Hematopoietic multipotent progenitor cell (in vitro differentiated cells): Measurements from ENCODE around the gene HTRA3. TPM values are rescaled to one million over a fixed set of nuclear protein-coding genes. Genes with fewer than 3 reads are reported as not detected.
A peak's percentile ranks its signal among the peaks of the same experiment; 100 is the strongest.

ENCODE experiments used
- DNase-seq, 3 donors: peaks; one replicate each; pipeline ENCODE4 v3.0.0-alpha.2; 2011 to 2015; ENCODE audit warnings: low read depth in 2 of 3, low spot score in 2 of 3
- total RNA-seq: library from RNA; depleted of rRNA; stranded (reverse); fragments of >200 nt; gene quantifications from one replicate; pipeline ENCODE4 v1.2.3, GENCODE V29; 2012

Gene HTRA3
- total RNA-seq, 1 donor = 12.9 TPM

- no peak for DNase-seq
These were observed 4.2 kb upstream of the HTRA3 start for GRCh38 chr4:8265171-8265929.

- DNase-seq = no peak
These were observed 3.5 kb upstream of the HTRA3 start for GRCh38 chr4:8266088-8266487.

- no peak for DNase-seq
These were observed 3.0 kb upstream of the HTRA3 start for GRCh38 chr4:8266508-8266907.

GRCh38 chr4:8267077-8267476 is 2.5 kb upstream of the HTRA3 start:
- DNase-seq = peak in 2 of 3 donors; percentile 47 to 77

GRCh38 chr4:8268211-8268610 is 1.3 kb upstream of the HTRA3 start:
- DNase-seq = no peak

GRCh38 chr4:8268901-8269534 is 536 bp upstream of the HTRA3 start:
- no peak for DNase-seq

GRCh38 chr4:8270418-8270771 is 841 bp downstream of the HTRA3 start:
- DNase-seq = no peak

- no peak for DNase-seq
These were observed 1.6 kb downstream of the HTRA3 start for GRCh38 chr4:8270912-8271815.

- DNase-seq = no peak
These were observed 2.3 kb downstream of the HTRA3 start for GRCh38 chr4:8271821-8272220.

GRCh38 chr4:8272472-8273428 is 3.2 kb downstream of the HTRA3 start:
- peak in 1 of 3 donors; percentile 26 for DNase-seq

GRCh38 chr4:8273450-8273849 is 3.9 kb downstream of the HTRA3 start:
- no peak for DNase-seq

GRCh38 chr4:8274066-8274652 is 4.6 kb downstream of the HTRA3 start:
- DNase-seq = no peak

GRCh38 chr4:8274765-8275547 is 5.4 kb downstream of the HTRA3 start:
- DNase-seq = peak in 2 of 3 donors; percentile 56 to 75

GRCh38 chr4:8275548-8275910 is 6.0 kb downstream of the HTRA3 start:
- no peak for DNase-seq

GRCh38 chr4:8276358-8277240 is 7.0 kb downstream of the HTRA3 start:
- no peak for DNase-seq

GRCh38 chr4:8277356-8278008 is 7.9 kb downstream of the HTRA3 start:
- no peak for DNase-seq

GRCh38 chr4:8278009-8278395 is 8.4 kb downstream of the HTRA3 start:
- DNase-seq = no peak
